IPS DF 4.7 (cell line): ENCODE data around the gene D2HGDH.
"Not testable (repeated sequence)": the region's sequence is repeated elsewhere in the genome, so short reads cannot be mapped to it uniquely, and the experiment has no call there.

Source experiments
- DNase-seq: peaks from one replicate; pipeline ENCODE4 v3.0.0-alpha.2; 2013; ENCODE audit warnings: low spot score; ENCODE audit errors: extremely low read depth

D2HGDH gene

DNA sequence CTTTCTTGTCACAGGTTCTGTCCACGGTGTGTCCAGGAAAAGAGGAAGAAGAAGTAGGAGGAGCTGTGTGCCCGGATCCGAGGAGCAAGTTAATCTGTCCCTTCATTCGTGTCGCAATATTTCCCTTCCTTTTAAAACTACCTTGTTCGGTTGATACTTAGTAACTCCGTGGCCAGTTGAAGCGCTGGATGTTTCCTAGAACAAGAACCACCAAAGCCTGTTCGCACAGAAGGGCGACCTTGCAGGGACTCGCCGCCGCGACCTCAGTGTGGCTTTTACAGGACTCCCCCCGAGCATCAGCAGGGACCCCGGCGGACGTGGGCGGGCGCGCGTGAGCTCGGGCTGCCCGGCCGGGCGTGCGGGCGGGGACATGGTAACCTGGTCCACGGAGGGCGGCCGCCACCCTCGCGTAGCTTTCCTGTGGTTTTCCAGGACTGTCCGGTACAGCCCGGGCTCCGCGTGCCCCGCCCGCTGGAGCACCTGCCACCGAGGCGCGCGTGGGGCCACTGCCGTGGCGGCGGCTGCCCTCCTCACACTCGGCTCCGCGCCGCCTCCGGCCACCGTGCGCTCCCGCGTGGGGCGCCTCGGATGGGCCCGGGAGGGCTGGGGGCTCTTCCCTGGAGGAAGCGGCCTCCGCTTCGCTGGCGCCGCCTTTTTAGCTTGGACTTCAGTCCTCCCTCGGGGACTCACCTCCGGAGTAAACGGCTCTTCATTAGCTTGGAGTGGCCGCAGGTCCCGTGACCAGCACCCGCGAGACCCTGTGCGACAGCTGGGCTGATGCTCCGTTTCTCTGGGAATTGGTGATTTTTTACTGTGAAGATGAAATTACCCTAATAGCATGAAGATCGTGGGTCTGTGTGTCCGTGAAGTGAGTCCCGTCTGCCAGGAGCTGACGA, 9.2 kb upstream of the D2HGDH start:
- DNase-seq: no peak

DNA sequence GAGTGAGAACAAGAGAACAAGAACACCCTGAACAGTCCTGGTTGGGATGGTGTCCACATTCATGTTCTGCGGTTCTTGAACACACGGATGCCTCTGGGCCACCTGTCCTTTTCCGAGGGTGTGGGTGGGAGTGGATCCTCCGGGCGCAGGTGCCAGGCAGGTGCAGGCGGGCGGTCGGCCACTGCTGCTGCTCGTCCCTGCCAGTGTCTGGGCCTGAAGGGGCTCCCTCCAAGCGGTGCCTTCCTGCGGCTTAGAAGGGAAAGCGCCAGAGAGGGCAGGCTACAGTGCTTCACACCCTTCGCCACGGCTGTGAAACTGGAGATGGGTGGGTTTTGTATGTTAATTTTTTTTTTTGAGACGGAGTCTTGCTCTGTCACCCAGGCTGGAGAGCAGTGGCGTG, 8.0 kb upstream of the D2HGDH start:
- DNase-seq: no peak

DNA sequence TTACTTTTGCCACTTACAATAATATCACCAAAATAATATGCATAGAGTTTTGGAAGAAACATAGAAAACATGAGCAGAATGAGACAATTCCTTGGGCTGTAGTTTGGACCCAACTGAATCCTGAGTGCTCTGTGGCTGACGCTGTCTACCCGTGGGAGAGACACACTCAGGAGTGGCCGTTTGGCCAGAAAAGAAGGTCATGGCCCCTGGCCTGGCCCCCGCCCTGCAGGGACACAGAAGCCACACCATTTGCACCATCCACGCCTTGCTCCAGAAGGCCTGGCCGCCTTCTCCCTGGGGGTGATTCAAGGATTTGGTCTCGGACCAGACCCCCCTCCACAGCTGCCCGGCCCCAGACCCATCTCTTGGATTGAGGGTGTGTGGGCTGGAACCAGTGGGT, 6.4 kb upstream of the D2HGDH start:
- no peak for DNase-seq

DNA sequence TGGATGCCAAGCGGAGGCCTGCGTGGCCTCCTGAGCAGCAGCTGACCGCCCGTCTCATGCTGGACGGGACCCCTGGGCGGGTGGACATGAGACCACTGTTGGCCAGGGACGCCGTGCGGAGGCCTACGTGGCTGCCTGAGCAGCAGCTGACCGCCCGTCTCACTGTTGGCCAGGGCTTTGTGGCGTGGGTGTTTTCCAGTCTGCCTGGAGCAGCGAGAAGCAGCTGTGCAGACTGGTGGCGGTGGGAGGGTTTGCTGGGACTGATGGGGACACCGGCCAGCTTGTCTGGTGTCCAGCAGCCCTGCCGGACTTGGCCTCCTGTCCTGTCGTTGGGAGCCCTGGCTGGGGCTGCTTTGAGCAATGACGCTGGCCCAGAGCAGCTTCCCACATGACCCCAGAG, 5.8 kb upstream of the D2HGDH start:
- DNase-seq: no peak

- DNase-seq: no peak
Observed at GRCh38 chr2:241729868-241730267, 4.6 kb upstream of the D2HGDH start.

DNA sequence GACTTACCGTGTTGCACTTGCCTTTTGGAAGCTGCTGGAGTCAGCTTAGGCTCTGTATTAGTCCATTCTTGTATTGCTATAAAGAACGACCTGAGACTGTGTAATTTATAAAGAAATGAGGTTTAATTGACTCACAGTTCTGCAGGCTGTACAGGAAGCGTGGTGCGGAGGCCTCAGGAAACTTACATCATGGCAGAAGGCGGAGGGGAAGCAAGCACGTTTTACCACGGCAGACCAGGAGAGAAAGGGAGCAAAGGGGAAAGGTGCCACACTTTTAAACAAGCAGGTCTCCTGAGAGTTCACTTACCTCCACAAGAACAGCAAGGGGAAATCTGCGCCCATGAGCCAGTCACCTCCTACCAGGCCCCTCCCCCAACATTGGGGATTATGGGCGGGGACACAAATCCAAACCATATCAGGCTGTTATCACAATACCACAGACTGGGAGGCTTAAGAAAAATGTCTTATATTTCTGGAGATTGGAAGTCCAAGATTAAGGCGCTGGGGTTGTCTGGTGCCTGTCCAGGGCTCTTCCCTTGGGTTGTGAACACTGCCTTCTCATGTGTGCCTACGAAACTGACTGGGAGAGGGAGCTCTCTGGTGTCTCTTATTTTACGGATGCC, 3.6 kb upstream of the D2HGDH start:
- DNase-seq: no peak

DNA sequence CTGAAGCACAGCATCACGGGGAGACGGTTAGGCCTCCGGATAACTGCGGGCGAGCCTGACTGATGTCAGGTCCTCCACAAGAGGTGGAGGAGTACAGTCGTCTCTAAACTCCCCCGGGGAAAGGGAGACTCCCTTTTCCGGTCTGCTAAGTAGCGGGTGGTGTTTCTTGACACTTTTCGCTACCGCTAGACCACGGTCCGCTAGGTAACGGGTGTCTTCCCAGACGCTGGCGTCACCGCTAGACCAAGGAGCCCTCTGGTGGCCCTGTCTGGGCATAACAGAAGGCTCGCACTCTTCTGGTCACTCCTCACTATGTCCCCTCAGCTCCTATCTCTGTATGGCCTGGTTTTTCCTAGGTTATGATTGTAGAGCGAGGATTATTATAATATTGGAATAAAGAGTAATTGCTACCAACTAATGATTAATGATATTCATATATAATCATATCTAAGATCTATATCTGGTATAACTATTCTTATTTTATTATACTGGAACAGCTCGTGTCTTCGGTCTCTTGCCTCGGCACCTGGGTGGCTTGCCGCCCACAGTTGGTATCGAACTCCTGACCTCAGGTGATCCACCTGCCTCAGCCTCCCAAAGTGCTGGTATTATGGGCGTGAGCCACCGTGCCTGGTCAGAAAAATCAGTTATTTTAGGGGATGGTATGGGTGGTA, 1.8 kb upstream of the D2HGDH start:
- not testable (repeated sequence) for DNase-seq

- no peak for DNase-seq
Observed at GRCh38 chr2:241733391-241734207, 831 bp upstream of the D2HGDH start.

DNA sequence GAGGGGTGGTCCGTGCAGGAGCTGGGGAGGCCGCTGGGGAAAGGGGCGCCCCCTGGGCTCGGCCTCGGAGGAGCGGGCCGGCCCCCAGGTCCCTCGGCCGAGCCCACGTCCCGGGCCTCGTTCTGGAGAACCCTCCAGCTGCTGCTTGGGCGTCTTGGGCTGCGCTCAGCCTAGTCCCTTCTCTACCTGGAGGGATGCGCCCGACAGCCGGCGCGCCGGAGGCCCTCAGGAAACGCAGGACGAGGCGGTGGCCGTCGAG, 293 bp upstream of the D2HGDH start:
- no peak for DNase-seq

DNA sequence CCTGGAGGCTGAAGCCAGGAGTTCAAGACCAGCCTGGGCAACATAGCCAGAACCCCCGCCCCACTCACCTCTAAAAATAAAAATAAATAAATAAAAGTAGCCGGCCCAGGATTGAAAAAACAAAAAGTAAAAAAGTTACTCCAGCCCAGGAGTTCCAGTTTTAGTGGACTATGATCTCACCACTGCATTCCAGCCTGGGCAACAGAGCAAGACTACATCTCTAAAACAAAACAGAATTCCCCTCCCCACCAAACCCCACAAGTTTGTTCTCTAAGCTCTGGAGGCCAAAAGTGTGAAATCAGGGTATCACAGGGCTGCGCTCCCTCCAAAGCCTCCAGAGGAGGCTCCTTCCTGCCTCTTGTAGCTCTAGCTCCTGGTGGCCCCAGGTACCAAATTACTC, 1.7 kb downstream of the D2HGDH start:
- DNase-seq: no peak

- DNase-seq: no peak
Observed at GRCh38 chr2:241738040-241738686, 3.7 kb downstream of the D2HGDH start.

GRCh38 chr2:241739177-241739576, 4.7 kb downstream of the D2HGDH start:
- no peak for DNase-seq

GRCh38 chr2:241739651-241740050, 5.2 kb downstream of the D2HGDH start:
- DNase-seq: no peak

GRCh38 chr2:241741016-241741415, 6.6 kb downstream of the D2HGDH start:
- no peak for DNase-seq

- DNase-seq: no peak
Observed at GRCh38 chr2:241742320-241742939, 8.0 kb downstream of the D2HGDH start.

DNA sequence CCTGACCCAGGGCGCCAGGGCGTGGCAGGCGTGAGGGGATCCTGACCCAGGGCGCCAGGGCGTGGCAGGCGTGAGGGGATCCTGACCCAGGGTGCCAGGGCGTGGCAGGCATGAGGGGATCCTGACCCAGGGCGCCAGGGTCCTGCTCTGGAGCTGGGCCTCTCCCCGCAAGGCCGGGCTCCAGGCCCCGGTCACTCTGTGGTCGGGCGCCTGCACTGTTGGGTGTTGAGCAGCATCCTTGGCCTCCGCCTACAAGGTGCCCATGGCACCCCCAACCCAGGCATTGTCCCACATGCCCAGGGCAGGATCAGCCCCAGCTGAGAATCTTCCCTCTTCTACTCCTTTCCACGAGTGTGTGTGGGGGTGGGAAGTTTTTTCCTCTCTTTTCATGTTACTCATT, 8.6 kb downstream of the D2HGDH start:
- not testable (repeated sequence) for DNase-seq

DNA sequence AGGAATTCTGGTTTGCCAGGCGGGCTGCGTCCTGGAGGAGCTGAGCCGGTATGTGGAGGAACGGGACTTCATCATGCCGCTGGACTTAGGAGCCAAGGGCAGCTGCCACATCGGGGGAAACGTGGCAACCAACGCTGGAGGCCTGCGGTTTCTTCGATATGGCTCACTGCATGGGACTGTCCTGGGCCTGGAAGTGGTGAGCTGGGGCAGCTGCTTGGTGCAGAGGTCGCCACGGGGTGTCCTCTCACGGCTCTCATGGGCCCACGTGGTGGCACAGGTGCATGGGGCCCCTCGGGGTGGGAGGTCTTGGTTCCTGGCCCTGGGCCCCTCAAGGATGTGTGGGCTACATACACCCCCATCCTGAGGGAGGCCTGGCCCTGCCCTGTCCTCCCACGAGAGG, 9.2 kb downstream of the D2HGDH start:
- DNase-seq: no peak

DNA sequence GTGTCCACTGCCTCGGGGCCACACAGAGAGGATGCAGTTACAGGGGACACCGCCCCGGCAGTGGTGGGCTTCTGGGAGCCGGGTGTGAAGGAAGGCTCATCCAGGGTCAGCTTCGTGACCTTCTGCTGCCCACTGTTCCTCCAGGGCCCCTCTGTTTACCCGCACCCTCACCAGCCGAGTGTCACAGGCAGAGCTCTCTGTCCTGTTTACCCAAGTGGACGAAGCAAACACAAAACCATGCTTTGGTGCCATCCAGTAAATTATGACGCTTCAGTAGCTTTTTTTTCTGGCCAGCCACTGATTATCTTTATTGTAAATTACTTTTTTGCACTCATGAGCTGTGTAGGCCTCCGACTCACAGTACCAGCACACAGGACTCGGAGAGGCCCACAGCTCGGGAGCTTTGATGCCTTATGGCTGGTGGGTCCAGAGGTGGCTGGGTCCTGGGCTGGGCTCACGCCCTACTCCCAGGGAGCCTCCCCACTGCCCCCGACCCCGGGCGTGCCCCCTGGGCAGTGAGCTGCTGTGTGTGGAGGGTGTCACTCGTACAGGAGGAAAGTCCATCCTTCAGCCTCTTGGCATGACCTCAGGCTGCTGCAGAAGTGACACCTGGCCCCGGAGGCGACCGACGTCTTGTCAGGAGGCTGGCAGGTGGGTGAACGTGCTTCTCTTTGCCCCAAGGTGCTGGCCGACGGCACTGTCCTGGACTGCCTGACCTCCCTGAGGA, 9.8 kb downstream of the D2HGDH start:
- no peak for DNase-seq

DNA sequence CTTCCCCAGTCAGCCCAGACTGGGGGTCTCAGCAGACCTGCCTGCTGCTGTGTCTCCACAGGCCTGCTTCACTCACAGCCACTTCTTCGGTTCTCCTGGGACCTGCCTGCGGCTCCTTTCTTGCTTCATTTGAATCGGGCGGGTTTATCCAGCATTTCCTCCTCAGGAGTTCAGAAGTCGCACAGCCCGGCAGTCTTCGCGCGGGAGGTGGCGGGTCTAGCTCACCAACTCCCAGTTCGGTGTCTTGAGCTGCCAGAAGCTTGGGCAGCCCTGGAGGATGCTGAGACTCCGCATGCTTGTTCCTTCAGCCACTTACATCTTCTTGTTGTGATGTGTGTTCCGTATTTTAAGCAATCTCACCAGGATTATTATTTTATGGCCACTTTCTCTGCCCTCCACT, 10.8 kb downstream of the D2HGDH start:
- no peak for DNase-seq

- DNase-seq: no peak
Observed at GRCh38 chr2:241746084-241746483, 11.7 kb downstream of the D2HGDH start.
